Keratinocyte (primary cell): ENCODE data around the gene MID1. TPM values are rescaled to one million over a fixed set of nuclear protein-coding genes. Genes with fewer than 3 reads are reported as not detected.

ENCODE experiments used
- DNase-seq: peaks from one replicate; pipeline ENCODE4 v3.0.0-alpha.2; 2011; ENCODE audit warnings: low read depth, missing footprints, low spot score
- FAIRE-seq: peaks from 2 replicates; lab custom pipeline; 2011; peaks lifted over from hg19 to GRCh38; lab: Jason Lieb, UNC
- H2AFZ ChIP-seq: 2 replicates; pipeline ENCODE4 v1.6.0; 2012; ENCODE audit warnings: low read length, control low read depth, inconsistent platforms; ENCODE audit not compliant: control insufficient read depth
- H3K27ac ChIP-seq: 2 replicates; pipeline ENCODE4 v1.5.1; 2011; ENCODE audit warnings: low read length; ENCODE audit not compliant: control insufficient read depth, insufficient read depth
- H3K27me3 ChIP-seq: 3 replicates; pipeline ENCODE4 v1.6.0; 2011; ENCODE audit warnings: low read length; ENCODE audit not compliant: control insufficient read depth, insufficient read depth; ENCODE audit errors: extremely low read depth
- H3K36me3 ChIP-seq, 2 experiments: 2 replicates in 1 of 2; 3 replicates in 1 of 2; pipeline ENCODE4 v1.5.1; 2011; ENCODE audit warnings: low read length in 2 of 2, mild to moderate bottlenecking in 1 of 2; ENCODE audit not compliant: control insufficient read depth in 2 of 2, insufficient read depth in 2 of 2; ENCODE audit errors: extremely low read depth in 1 of 2
- H3K4me1 ChIP-seq: 3 replicates; pipeline ENCODE4 v1.5.1; 2011; ENCODE audit warnings: low read length; ENCODE audit not compliant: control insufficient read depth, insufficient read depth; ENCODE audit errors: extremely low read depth
- H3K4me2 ChIP-seq: 3 replicates; pipeline ENCODE4 v1.6.0; 2011; ENCODE audit warnings: low read depth, low read length; ENCODE audit not compliant: control insufficient read depth, insufficient read depth; ENCODE audit errors: extremely low read depth
- H3K4me3 ChIP-seq, 3 experiments: fragments of 200-600 bp in 1 of 3; sonication (generic) in 1 of 3; 2 replicates in 2 of 3; 3 replicates in 1 of 3; pipeline ENCODE4 v1.5.1; 2011 to 2016; ENCODE audit warnings: low read length in 3 of 3, mild to moderate bottlenecking in 3 of 3, control low read depth in 2 of 3, inconsistent platforms in 1 of 3, low read depth in 1 of 3, mixed read lengths in 1 of 3, mixed run types in 1 of 3, moderate library complexity in 1 of 3; ENCODE audit not compliant: control insufficient read depth in 2 of 3, insufficient read depth in 2 of 3; ENCODE audit errors: extremely low read depth in 1 of 3
- H3K79me2 ChIP-seq: 2 replicates; pipeline ENCODE4 v1.6.0; 2012; ENCODE audit warnings: low read length; ENCODE audit not compliant: control insufficient read depth, insufficient read depth
- H3K9ac ChIP-seq: 3 replicates; pipeline ENCODE4 v1.6.0; 2011; ENCODE audit warnings: low read length; ENCODE audit not compliant: control insufficient read depth, insufficient read depth; ENCODE audit errors: extremely low read depth
- H3K9me1 ChIP-seq: 3 replicates; pipeline ENCODE4 v1.6.0; 2011; ENCODE audit warnings: low read length; ENCODE audit not compliant: control insufficient read depth, insufficient read depth; ENCODE audit errors: extremely low read depth
- H3K9me3 ChIP-seq: 2 replicates; pipeline ENCODE4 v1.5.1; 2012; ENCODE audit warnings: low read depth, low read length; ENCODE audit not compliant: control insufficient read depth
- H4K20me1 ChIP-seq: 3 replicates; pipeline ENCODE4 v1.6.0; 2011; ENCODE audit warnings: low read length; ENCODE audit not compliant: control insufficient read depth, insufficient read depth; ENCODE audit errors: extremely low read depth
- EZH2 ChIP-seq: IDR thresholded peaks from one replicate; pipeline ENCODE4 v1.6.1; 2012; ENCODE audit warnings: inconsistent platforms, mild to moderate bottlenecking, low read length, moderate library complexity
- dilution Hi-C: fragments of 300-500 bp; cut with MboI; formaldehyde crosslinking; loops from one replicate; pipeline ENCODE4 v1.7.0; 2020; ENCODE audit warnings: low sequenced_read_pairs; ENCODE audit not compliant: extremely low pct_ligation_motif_present
- polyA plus RNA-seq, 5 experiments: library from polyadenylated mRNA; depleted of rRNA in 3 of 5; stranded (reverse) in 3 of 5; stranded (forward) in 1 of 5; unstranded in 1 of 5; fragments of >200 nt; gene quantifications; 1 replicate in 1 of 5; 2 replicates in 3 of 5; 3 replicates in 1 of 5; pipeline versions ENCODE4 v1.2.1 to v1.2.3, GENCODE V29; 2011 to 2012; ENCODE audit warnings: missing spikeins in 2 of 5, low read depth in 1 of 5, low replicate concordance in 1 of 5
- TF ChIP-seq, protein P1 (sequence below), 3 experiments: IDR thresholded peaks in 1 of 3; conservative IDR thresholded peaks in 1 of 3; optimal IDR thresholded peaks in 1 of 3; 2 replicates in 2 of 3; 3 replicates in 1 of 3; pipeline versions ENCODE3 to v1.5.1; 2011; ENCODE audit warnings: low read length in 3 of 3, mild to moderate bottlenecking in 3 of 3, moderate library complexity in 2 of 3, control low read depth in 1 of 3, inconsistent platforms in 1 of 3; ENCODE audit not compliant: insufficient read depth in 2 of 3; ENCODE audit errors: extremely low read depth in 1 of 3

Gene MID1
- polyA plus RNA-seq, 1 donor (not counting 4 experiments of a cell fraction or from before 2014, with no cell fraction given), result 9.2 TPM

- no peak for TF ChIP-seq EZH2
- TF ChIP-seq, protein P1, sequence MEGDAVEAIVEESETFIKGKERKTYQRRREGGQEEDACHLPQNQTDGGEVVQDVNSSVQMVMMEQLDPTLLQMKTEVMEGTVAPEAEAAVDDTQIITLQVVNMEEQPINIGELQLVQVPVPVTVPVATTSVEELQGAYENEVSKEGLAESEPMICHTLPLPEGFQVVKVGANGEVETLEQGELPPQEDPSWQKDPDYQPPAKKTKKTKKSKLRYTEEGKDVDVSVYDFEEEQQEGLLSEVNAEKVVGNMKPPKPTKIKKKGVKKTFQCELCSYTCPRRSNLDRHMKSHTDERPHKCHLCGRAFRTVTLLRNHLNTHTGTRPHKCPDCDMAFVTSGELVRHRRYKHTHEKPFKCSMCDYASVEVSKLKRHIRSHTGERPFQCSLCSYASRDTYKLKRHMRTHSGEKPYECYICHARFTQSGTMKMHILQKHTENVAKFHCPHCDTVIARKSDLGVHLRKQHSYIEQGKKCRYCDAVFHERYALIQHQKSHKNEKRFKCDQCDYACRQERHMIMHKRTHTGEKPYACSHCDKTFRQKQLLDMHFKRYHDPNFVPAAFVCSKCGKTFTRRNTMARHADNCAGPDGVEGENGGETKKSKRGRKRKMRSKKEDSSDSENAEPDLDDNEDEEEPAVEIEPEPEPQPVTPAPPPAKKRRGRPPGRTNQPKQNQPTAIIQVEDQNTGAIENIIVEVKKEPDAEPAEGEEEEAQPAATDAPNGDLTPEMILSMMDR (optimal IDR thresholded peaks at IDR 0.05 in 1 of 3, IDR thresholded peaks at IDR 0.05 in 1 of 3, conservative IDR thresholded peaks at IDR 0.05 in 1 of 3; ENCODE audit: extremely low read depth in 1 of 3, insufficient read depth in 2 of 3, low read length in 3 of 3), result no peak
- Histone ChIP-seq H3K9ac (no peak overlapping the region), H3K4me1 (no peaks in the 10 kb centered on the region), H3K9me1 (no peaks in the 10 kb centered on the region), H3K4me2 (no peak overlapping the region), H3K27me3 (no peaks in the 10 kb centered on the region), H4K20me1 (no peaks in the 10 kb centered on the region), H3K79me2 (no peaks in the 10 kb centered on the region), H3K27ac (no peak overlapping the region), H3K36me3 (peaks cover 0 to 5% of the 10 kb centered on the region in 2 experiments), H2AFZ (no peak overlapping the region), H3K4me3 (no peak overlapping the region), H3K9me3 (no peaks in the 10 kb centered on the region)
- FAIRE-seq (no peak), DNase-seq (no peak)
- dilution Hi-C loops, result no loop called here
Measured at GRCh38 chrX:10467793-10468192, 152.6 kb downstream of the MID1 start.

- no peaks in the 10 kb centered on the region for H3K9me1 ChIP-seq
Measured at GRCh38 chrX:10465254-10465653, 155.1 kb downstream of the MID1 start.

More at GRCh38 chrX:10465254-10465653, 155.1 kb downstream of the MID1 start:
- Histone ChIP-seq H2AFZ (no peak overlapping the region), H3K79me2 (no peaks in the 10 kb centered on the region), H3K36me3 (peaks cover 0 to 3% of the 10 kb centered on the region in 2 experiments), H4K20me1 (no peaks in the 10 kb centered on the region), H3K27me3 (no peaks in the 10 kb centered on the region), H3K27ac (no peak overlapping the region), H3K9me3 (no peaks in the 10 kb centered on the region), H3K4me1 (no peaks in the 10 kb centered on the region), H3K4me2 (no peak overlapping the region), H3K9ac (no peak overlapping the region), H3K4me3 (no peak overlapping the region)
- TF ChIP-seq, protein P1 (optimal IDR thresholded peaks at IDR 0.05 in 1 of 3, IDR thresholded peaks at IDR 0.05 in 1 of 3, conservative IDR thresholded peaks at IDR 0.05 in 1 of 3; ENCODE audit: extremely low read depth in 1 of 3, insufficient read depth in 2 of 3, low read length in 3 of 3), result no peak
- dilution Hi-C loops, result no loop called here
- no peak for DNase-seq
- FAIRE-seq, result no peak
